ENCODE results near the gene NUP88. TPM values are rescaled to one million over a fixed set of nuclear protein-coding genes. Genes with fewer than 3 reads are reported as not detected.
A peak's percentile ranks its signal among the peaks of the same experiment; 100 is the strongest.

Gene NUP88
- total RNA-seq, 4 donors from 2014 or later = 64.4 to 87.1 (median 75.6) TPM

GRCh38 chr17:5364696-5365095 is 54.8 kb downstream of the NUP88 start:
- Histone ChIP-seq H3K27ac (peak overlapping the region; percentile 20), H3K36me3 (peaks cover 50% of the 10 kb centered on the region)

DNA sequence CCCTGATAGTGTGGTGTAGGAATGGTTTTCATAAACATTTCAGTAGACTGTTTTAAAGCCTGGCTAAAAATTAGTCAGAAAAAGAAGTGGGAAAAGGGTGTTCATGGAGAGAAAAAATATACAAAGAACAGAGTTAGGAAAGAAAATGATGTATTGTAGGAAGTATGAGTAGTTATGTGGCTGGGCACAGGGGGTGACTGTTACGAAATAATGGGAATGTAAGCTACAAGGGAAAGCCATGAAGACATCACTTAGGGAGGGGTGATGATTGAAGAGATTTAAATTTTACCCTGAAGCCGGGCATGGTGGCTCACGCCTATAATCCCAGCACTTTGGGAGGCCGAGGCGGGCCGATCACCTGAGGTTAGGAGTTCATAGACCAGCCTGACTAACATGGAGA is 55.3 kb downstream of the NUP88 start:
- Histone ChIP-seq H3K4me1 (peaks cover 3% of the 10 kb centered on the region), H3K36me3 (peaks cover 50% of the 10 kb centered on the region), H3K27ac (peak overlapping the region; percentile 20), H3K9me3 (no peaks in the 10 kb centered on the region), H3K27me3 (no peaks in the 10 kb centered on the region), H3K4me3 (no peak overlapping the region)
- 72% methylated on average over 6 of the region's 6 CpGs for WGBS
- DNase-seq (ENCODE audit: low spot score in 2 of 2) = no peak
- TF ChIP-seq POLR2A (IDR thresholded peaks at IDR 0.05) (no peak), CTCF (IDR thresholded peaks at IDR 0.05) (no peak), EP300 (IDR thresholded peaks at IDR 0.05) (no peak), POLR2AphosphoS5 (IDR thresholded peaks at IDR 0.05) (no peak)

More at GRCh38 chr17:5364696-5365095, 54.8 kb downstream of the NUP88 start:
- H3K9me3 ChIP-seq = no peaks in the 10 kb centered on the region
- H3K4me3 ChIP-seq = no peak overlapping the region
- TF ChIP-seq CTCF (IDR thresholded peaks at IDR 0.05) (no peak), POLR2A (IDR thresholded peaks at IDR 0.05) (no peak), POLR2AphosphoS5 (IDR thresholded peaks at IDR 0.05) (no peak), EP300 (IDR thresholded peaks at IDR 0.05) (no peak)
- H3K27me3 ChIP-seq = no peaks in the 10 kb centered on the region
- no peak for DNase-seq (ENCODE audit: low spot score in 2 of 2)
- H3K4me1 ChIP-seq = peaks cover 3% of the 10 kb centered on the region

DNA sequence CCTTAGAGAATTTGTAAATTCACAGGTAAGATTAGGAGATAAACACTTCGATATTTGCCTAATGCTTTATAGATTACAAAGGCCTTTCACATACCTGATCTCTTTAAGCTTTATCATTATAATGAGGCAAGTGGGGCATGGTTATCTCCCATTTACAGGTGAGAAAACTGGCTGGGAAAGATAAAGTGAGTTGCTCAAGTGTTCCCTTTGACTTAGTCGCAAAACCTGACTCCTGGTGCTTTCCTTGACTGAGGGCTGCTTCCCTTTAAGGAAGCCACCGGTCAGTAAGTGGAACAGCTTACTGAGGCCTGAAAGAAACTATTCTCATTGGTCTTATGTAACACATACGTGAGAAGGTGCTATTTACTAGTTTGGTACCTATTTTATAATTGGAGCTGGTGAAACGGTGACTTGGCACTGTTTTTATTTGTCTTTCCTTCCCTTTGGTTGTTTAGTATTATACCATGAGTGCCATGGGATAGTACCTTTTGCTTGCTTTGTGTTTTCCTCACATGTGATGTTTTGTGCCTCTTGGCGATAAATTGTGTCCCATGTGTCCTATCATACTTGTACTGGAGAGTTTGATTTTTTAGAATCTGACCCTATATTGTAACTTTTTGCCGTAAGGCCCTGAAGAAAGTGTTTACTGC is 57.2 kb downstream of the NUP88 start:
- H3K27ac ChIP-seq = no peak overlapping the region
- H3K4me3 ChIP-seq = no peak overlapping the region
- DNase-seq (ENCODE audit: low spot score in 2 of 2) = no peak
- no peaks in the 10 kb centered on the region for H3K9me3 ChIP-seq
- no peak for TF ChIP-seq CTCF (IDR thresholded peaks at IDR 0.05)
- no peak for TF ChIP-seq POLR2AphosphoS5 (IDR thresholded peaks at IDR 0.05)
- no peak for TF ChIP-seq EP300 (IDR thresholded peaks at IDR 0.05)
- no peak for TF ChIP-seq POLR2A (IDR thresholded peaks at IDR 0.05)
- H3K4me1 ChIP-seq = peaks cover 3% of the 10 kb centered on the region
- H3K36me3 ChIP-seq = peaks cover 55% of the 10 kb centered on the region
- no peaks in the 10 kb centered on the region for H3K27me3 ChIP-seq
- 71% methylated on average over 7 of the region's 7 CpGs for WGBS

DNA sequence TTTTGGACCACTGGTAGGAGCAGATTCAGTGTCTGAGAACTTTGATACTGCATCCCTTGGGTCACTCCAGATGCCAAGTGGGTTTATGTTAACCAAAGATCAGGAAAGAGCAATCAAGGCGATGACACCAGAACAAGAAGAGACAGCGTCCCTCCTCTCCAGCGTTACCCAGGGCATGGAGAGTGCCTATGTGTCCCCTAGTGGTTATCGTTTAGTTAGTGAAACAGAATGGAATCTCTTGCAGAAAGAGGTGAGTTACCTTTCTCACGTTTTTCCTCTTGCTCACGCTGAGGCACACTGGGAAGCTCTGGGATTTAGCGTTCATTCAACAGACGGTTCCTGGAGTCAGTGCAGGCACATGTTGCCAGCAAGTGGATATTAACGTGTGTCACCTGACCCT is 58.0 kb downstream of the NUP88 start:
- peaks cover 63% of the 10 kb centered on the region for H3K36me3 ChIP-seq
- TF ChIP-seq POLR2AphosphoS5 (IDR thresholded peaks at IDR 0.05) = no peak
- no peak for TF ChIP-seq CTCF (IDR thresholded peaks at IDR 0.05)
- TF ChIP-seq EP300 (IDR thresholded peaks at IDR 0.05) = no peak
- TF ChIP-seq POLR2A (IDR thresholded peaks at IDR 0.05) = no peak
- no peaks in the 10 kb centered on the region for H3K9me3 ChIP-seq
- H3K27ac ChIP-seq = no peak overlapping the region
- no peak overlapping the region for H3K4me3 ChIP-seq
- no peak for DNase-seq (ENCODE audit: low spot score in 2 of 2)
- 80% methylated on average over 9 of the region's 9 CpGs for WGBS
- H3K4me1 ChIP-seq = peaks cover 2% of the 10 kb centered on the region
- no peaks in the 10 kb centered on the region for H3K27me3 ChIP-seq

GRCh38 chr17:5355421-5356129 is 63.9 kb downstream of the NUP88 start:
- peaks cover 95% of the 10 kb centered on the region for H3K36me3 ChIP-seq
- no peaks in the 10 kb centered on the region for H3K9me3 ChIP-seq
- TF ChIP-seq POLR2AphosphoS5 (IDR thresholded peaks at IDR 0.05) (no peak), EP300 (IDR thresholded peaks at IDR 0.05) (no peak), CTCF (IDR thresholded peaks at IDR 0.05) (no peak), POLR2A (IDR thresholded peaks at IDR 0.05) (no peak)
- no peaks in the 10 kb centered on the region for H3K27me3 ChIP-seq
- no peak overlapping the region for H3K27ac ChIP-seq
- H3K4me3 ChIP-seq = no peak overlapping the region
- DNase-seq (ENCODE audit: low spot score in 2 of 2) = no peak
- H3K4me1 ChIP-seq = peaks cover 7% of the 10 kb centered on the region
- 68% methylated on average over 3 of the region's 3 CpGs for WGBS
